Smooth muscle cell (in vitro differentiated cells): ENCODE results near the gene ZNF529. TPM values are rescaled to one million over a fixed set of nuclear protein-coding genes. Genes with fewer than 3 reads are reported as not detected.

Experiments
- DNase-seq: peaks from one replicate; lab custom pipeline; 2025; ENCODE audit not compliant: unreplicated experiment; lab: John Stamatoyannopoulos, UW
- H2AFZ ChIP-seq: fragments of 200-600 bp; sonication (generic); 2 replicates; pipeline ENCODE4 v1.6.0; 2016; ENCODE audit warnings: antibody characterized with exemption, low read depth, mild to moderate bottlenecking
- H3F3A ChIP-seq: fragments of 200-600 bp; sonication (generic); 2 replicates; pipeline ENCODE4 v1.6.0; 2017; ENCODE audit warnings: antibody characterized with exemption, low read depth
- H3K27ac ChIP-seq: fragments of 200-600 bp; sonication (generic); 2 replicates; pipeline ENCODE4 v1.5.1; 2016; ENCODE audit warnings: low read depth, mild to moderate bottlenecking
- H3K27me3 ChIP-seq: fragments of 200-600 bp; sonication (generic); 2 replicates; pipeline ENCODE4 v1.6.1; 2016; ENCODE audit warnings: low read depth, mild to moderate bottlenecking
- H3K36me3 ChIP-seq: fragments of 200-600 bp; sonication (generic); 2 replicates; pipeline ENCODE4 v1.5.1; 2016; ENCODE audit warnings: low read depth
- H3K4me1 ChIP-seq: fragments of 200-600 bp; sonication (generic); 2 replicates; pipeline ENCODE4 v1.5.1; 2016; ENCODE audit warnings: low read depth
- H3K4me2 ChIP-seq: fragments of 200-600 bp; sonication (generic); 2 replicates; pipeline ENCODE4 v1.6.0; 2016; ENCODE audit warnings: mild to moderate bottlenecking
- H3K4me3 ChIP-seq: fragments of 200-600 bp; sonication (generic); 2 replicates; pipeline ENCODE4 v1.5.1; 2016; ENCODE audit warnings: mild to moderate bottlenecking
- H3K79me2 ChIP-seq: fragments of 200-600 bp; sonication (generic); 2 replicates; pipeline ENCODE4 v1.6.0; 2016; ENCODE audit warnings: low read depth, mild to moderate bottlenecking
- H3K9ac ChIP-seq: fragments of 200-600 bp; sonication (generic); 2 replicates; pipeline ENCODE4 v1.6.0; 2016; ENCODE audit warnings: low read depth
- H3K9me3 ChIP-seq: fragments of 200-600 bp; sonication (generic); replicated peaks from 2 replicates; pipeline ENCODE4 v1.5.1; 2016; ENCODE audit warnings: low read depth
- H4K20me1 ChIP-seq: fragments of 200-600 bp; sonication (generic); 2 replicates; pipeline ENCODE4 v1.6.0; 2016; ENCODE audit warnings: low read depth
- CTCF ChIP-seq: fragments of 200-600 bp; sonication (generic); IDR thresholded peaks from 2 replicates; pipeline ENCODE4 v1.5.1; 2017; ENCODE audit warnings: borderline replicate concordance, mild to moderate bottlenecking, antibody characterized with exemption; ENCODE audit not compliant: insufficient read depth, poor library complexity, severe bottlenecking
- WGBS: methylation state at CpG from one replicate; pipeline ENCODE4 v1.1.7; 2016; ENCODE audit warnings: low lambda C conversion rate; 5-methylcytosine and 5-hydroxymethylcytosine counted together
- polyA plus RNA-seq: library from polyadenylated mRNA; unstranded; fragments of >200 nt; fragmentation: Nextera tagmentation; extraction: Ambion mirVana; gene quantifications from 2 replicates; pipeline ENCODE4 v1.2.1, GENCODE V29; 2016
- total RNA-seq: library from RNA; depleted of rRNA; stranded (reverse); fragments of >200 nt; gene quantifications from 2 replicates; pipeline ENCODE4 v1.2.3, GENCODE V29; 2014

ZNF529 gene
- total RNA-seq (9.3 and 10.0 TPM in 2 replicates), polyA plus RNA-seq (2.9 and 3.5 TPM in 2 replicates)

DNA sequence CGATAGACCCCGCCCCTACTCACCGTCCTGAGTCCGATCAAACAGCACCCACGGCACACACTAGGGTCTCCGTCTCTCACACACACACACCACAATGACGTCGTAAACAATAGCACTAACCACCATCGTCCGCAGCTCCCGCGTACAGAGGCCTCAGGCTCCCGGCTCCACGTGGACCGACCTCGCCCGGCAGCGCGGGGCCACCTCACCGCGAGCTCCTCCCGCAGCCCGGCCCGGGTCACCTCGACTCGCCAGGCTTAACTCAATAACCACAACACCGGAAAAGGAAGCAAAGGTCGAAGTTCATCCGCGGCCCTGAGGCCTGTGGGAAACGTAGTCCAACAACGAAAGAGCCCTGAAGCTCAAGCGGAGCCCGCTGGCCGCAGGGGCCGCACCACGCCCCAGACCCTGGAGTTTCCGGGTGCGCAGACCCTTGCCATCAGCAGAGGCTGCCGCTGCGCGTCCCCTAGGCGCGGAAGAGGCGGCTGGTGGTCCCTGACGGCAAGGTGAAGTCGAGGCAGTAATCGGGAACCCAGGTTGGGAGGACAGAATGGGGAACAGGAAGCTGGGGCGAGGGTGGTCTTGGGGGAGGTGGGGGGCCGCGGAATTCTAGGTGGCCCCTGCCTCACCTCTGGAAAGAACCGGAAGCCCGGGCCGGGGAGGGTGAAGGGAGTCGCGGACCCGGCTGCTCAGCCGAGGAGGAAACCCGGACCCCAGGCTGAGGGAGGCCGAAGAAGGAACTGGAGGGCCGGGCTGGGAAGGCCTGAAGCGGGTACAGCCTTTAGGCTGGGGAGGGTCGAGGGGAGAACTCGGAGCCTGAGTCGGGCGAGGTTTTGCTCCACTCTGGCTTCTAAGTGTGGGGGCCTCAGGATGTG is at the start of gene ZNF529:
TSS of gene ZNF529 (minus strand) at position 273 of the 875 bp plus-strand sequence. CDS start 946 bp downstream, outside the sequence.
- no peaks in the 10 kb centered on the region for H3F3A ChIP-seq
- TF ChIP-seq CTCF, result no peak
- H3K27ac ChIP-seq, result peak within 1 kb of the TSS; percentile 68
- H3K79me2 ChIP-seq, result peaks cover 82% of the 10 kb centered on the region
- H3K4me2 ChIP-seq, result peak within 1 kb of the TSS; percentile 99
- peaks cover 8% of the 10 kb centered on the region for H3K36me3 ChIP-seq
- WGBS, result under 1% methylated on average over 59 of the region's 66 CpGs
- H3K9me3 ChIP-seq, result no peaks in the 10 kb centered on the region
- no peaks in the 10 kb centered on the region for H3K27me3 ChIP-seq
- no peaks in the 10 kb centered on the region for H4K20me1 ChIP-seq
- peak within 1 kb of the TSS; percentile 99 for H2AFZ ChIP-seq
- peaks cover 13% of the 10 kb centered on the region for H3K4me1 ChIP-seq
- peak within 1 kb of the TSS; percentile 94 for H3K9ac ChIP-seq
- peak; percentile 59 for DNase-seq
- H3K4me3 ChIP-seq, result peak within 1 kb of the TSS; percentile 98

DNA sequence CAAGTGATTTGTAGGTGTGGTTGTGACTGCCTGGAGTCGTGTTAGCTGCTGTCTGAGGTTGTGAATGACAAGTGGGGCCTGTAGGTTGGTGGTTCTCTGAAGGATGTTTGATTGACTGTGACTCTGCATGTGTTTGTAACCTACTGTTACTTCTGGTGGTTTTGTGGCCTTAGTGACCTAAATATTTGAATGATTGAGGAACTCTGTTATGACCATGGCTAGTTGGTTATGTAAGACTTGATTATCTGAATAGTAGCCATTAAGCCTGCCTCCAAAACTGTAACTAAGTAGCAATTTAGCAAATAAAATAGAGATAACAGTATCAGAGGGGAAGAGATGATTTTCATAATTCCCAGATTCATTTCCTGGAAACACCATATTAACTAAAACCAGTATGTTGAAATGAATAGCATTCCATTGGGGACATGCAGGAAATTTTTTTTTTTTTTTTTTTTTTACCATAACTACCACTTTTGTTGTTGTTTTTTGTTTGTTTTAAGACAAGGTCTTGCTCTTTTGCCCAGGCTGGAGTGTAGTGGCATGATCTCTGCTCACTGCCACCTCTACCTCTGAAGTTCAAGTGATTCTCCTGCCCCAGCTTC is 32.9 kb upstream of the ZNF529 start:
- H3K27me3 ChIP-seq, result no peaks in the 10 kb centered on the region
- peaks cover 19% of the 10 kb centered on the region for H3K36me3 ChIP-seq
- no peak overlapping the region for H3K27ac ChIP-seq
- H3K4me1 ChIP-seq, result peaks cover 5% of the 10 kb centered on the region
- peak overlapping the region; percentile 84 for H3K4me3 ChIP-seq
- H3K9me3 ChIP-seq, result no peaks in the 10 kb centered on the region
- no peak for TF ChIP-seq CTCF
- DNase-seq, result no peak
- WGBS, result 5% methylated on average over 1 of the region's 1 CpG
- H3K9ac ChIP-seq, result peak overlapping the region; percentile 75
- peak overlapping the region; percentile 100 for H3K4me2 ChIP-seq
- H3K79me2 ChIP-seq, result no peaks in the 10 kb centered on the region
- H3F3A ChIP-seq, result peaks cover 3% of the 10 kb centered on the region
- peak overlapping the region; percentile 100 for H2AFZ ChIP-seq
- H4K20me1 ChIP-seq, result no peaks in the 10 kb centered on the region

DNA sequence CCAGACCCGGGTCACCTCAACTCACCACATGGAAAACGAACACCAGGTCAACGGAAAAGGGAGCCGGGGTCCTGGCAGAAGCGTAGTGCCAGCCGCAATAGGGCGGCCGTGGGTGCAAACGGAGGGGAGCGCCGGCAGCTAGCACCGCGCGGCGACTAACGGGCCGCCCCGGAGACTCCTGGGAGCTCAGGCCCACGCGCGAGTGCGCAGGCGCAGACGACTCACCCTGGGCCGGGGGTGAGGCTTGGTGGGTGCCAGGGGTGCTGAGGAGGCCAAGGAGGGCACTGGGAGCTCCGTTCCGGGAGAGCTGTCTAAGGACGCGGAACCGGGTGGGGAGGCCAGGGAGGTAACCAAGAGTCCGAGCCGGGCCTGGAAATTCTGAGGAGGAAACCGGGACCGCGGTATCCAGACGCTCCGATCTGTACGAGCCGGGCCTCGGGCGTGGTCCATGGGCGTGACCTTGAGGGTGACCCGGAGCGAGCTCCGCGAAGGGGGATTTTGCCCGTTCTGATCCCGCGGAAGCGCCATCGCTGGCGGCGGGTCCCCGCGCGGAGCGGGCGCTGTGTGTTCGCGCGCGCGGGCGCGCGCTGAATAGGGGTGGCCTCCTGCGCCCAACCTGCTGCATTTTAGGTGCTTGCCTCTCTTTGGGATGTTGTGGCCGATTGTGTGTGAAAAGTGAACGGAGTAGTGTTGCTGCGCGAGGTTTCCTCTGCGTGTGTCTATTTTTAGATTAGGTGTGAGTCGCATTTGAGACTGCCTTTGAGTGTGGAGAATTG is 32.2 kb upstream of the ZNF529 start, which contains the start of gene ZNF382:
TSS of gene ZNF382 (plus strand) at position 213 of the 776 bp plus-strand sequence. CDS start 4,602 bp downstream, outside the sequence.
- TF ChIP-seq CTCF, result no peak
- Histone ChIP-seq H3K79me2 (no peaks in the 10 kb centered on the region), H3K4me2 (peak within 1 kb of the TSS; percentile 100), H2AFZ (peak within 1 kb of the TSS; percentile 100), H3K4me1 (peaks cover 5% of the 10 kb centered on the region), H3K36me3 (peaks cover 13% of the 10 kb centered on the region), H3K27me3 (no peaks in the 10 kb centered on the region), H3F3A (peaks cover 3% of the 10 kb centered on the region), H4K20me1 (no peaks in the 10 kb centered on the region), H3K27ac (peak within 1 kb of the TSS; percentile 55), H3K9me3 (no peaks in the 10 kb centered on the region), H3K9ac (peak within 1 kb of the TSS; percentile 75), H3K4me3 (peak within 1 kb of the TSS; percentile 84)
- WGBS, result 1% methylated on average over 73 of the region's 73 CpGs
- DNase-seq, result peak; percentile 37
